ENCODE measurements around the gene ZFAND6. TPM values are rescaled to one million over a fixed set of nuclear protein-coding genes. Genes with fewer than 3 reads are reported as not detected.

The ZFAND6 gene
- polyA plus RNA-seq, 3 donors: 41.6 to 106 (median 99.6) TPM

GRCh38 chr15:80175436-80175835 is 116.0 kb downstream of the ZFAND6 start:
- H2AFZ ChIP-seq (ENCODE audit: insufficient read depth, low read depth, low read length, poor library complexity, severe bottlenecking): no peak overlapping the region
- no peaks in the 10 kb centered on the region for H3K9me3 ChIP-seq (replicated peaks in 1 of 2; ENCODE audit: control insufficient read depth in 1 of 2, insufficient read depth in 1 of 2, low read length in 2 of 2)
- H3K9ac ChIP-seq (ENCODE audit: insufficient read depth, low read length, poor library complexity, severe bottlenecking): no peak overlapping the region
- peaks cover 52 to 82% of the 10 kb centered on the region in 2 donors for H3K36me3 Mint-ChIP-seq
- over 99% methylated on average over 9 of the region's 9 CpGs for WGBS (ENCODE audit: insufficient coverage)
- peak overlapping the region in 1 of 7 donors; percentile 25 for H3K27ac Mint-ChIP-seq
- H3K4me3 ChIP-seq (replicated peaks in 1 of 3; ENCODE audit: low read depth in 2 of 3, low read length in 3 of 3): no peak overlapping the region
- no peaks in the 10 kb centered on the region for H3K9me3 Mint-ChIP-seq
- H3K4me2 ChIP-seq (replicated peaks; ENCODE audit: extremely low read depth, low read length, poor library complexity, severe bottlenecking): no peak overlapping the region
- H3K4me3 Mint-ChIP-seq: no peak overlapping the region
- no peaks in the 10 kb centered on the region for H3K27me3 ChIP-seq (ENCODE audit: control insufficient read depth in 2 of 2, insufficient read depth in 2 of 2, low read length in 2 of 2)
- intact Hi-C loops (cut with micrococcal nuclease): no loop called here
- H4K20me1 ChIP-seq (ENCODE audit: insufficient read depth, low read length): no peaks in the 10 kb centered on the region
- peaks cover 0 to 4% of the 10 kb centered on the region in 2 donors for H3K4me1 ChIP-seq (ENCODE audit: control insufficient read depth in 1 of 2, insufficient read depth in 2 of 2, low read length in 2 of 2)
- no peak for DNase-seq
- no peak overlapping the region for H3K27ac ChIP-seq (ENCODE audit: low read depth in 1 of 2, low read length in 2 of 2)
- TF ChIP-seq, protein P1, sequence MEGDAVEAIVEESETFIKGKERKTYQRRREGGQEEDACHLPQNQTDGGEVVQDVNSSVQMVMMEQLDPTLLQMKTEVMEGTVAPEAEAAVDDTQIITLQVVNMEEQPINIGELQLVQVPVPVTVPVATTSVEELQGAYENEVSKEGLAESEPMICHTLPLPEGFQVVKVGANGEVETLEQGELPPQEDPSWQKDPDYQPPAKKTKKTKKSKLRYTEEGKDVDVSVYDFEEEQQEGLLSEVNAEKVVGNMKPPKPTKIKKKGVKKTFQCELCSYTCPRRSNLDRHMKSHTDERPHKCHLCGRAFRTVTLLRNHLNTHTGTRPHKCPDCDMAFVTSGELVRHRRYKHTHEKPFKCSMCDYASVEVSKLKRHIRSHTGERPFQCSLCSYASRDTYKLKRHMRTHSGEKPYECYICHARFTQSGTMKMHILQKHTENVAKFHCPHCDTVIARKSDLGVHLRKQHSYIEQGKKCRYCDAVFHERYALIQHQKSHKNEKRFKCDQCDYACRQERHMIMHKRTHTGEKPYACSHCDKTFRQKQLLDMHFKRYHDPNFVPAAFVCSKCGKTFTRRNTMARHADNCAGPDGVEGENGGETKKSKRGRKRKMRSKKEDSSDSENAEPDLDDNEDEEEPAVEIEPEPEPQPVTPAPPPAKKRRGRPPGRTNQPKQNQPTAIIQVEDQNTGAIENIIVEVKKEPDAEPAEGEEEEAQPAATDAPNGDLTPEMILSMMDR (IDR thresholded peaks at IDR 0.05): no peak
- no peaks in the 10 kb centered on the region for H3K79me2 ChIP-seq (ENCODE audit: insufficient read depth, low read length)
- peaks cover 0 to 1% (median 0%) of the 10 kb centered on the region in 3 donors for H3K27me3 Mint-ChIP-seq (ENCODE audit: low read depth in 3 of 3)
- peaks cover 29 to 71% of the 10 kb centered on the region in 2 donors for H3K36me3 ChIP-seq (replicated peaks in 1 of 2; ENCODE audit: control insufficient read depth in 1 of 2, insufficient read depth in 2 of 2, low read length in 2 of 2)
- H3K4me1 Mint-ChIP-seq: peaks cover 5% of the 10 kb centered on the region

DNA sequence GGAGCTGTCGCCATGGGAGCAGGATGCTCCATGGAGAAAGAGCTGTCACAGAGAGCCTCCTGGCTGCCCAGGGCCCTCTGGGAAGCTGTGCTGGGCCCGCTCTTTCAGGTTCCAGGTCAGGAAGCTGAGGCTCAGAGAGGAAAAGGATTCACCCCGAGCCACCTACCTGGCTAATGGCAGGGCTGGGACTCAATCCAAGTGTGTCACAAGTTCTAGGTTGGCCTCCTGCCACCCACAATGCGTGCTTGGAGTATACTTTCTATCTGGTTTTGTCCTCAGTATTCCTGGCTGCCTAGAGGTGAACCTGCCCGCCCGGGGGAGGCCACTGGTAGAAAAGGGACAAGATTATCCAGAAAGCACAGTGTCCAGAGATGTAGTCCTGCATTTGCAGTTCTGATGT is 117.0 kb downstream of the ZFAND6 start:
- intact Hi-C loops (cut with micrococcal nuclease): no loop called here
- no peaks in the 10 kb centered on the region for H3K9me3 Mint-ChIP-seq
- Histone ChIP-seq H3K4me2 (replicated peaks; ENCODE audit: extremely low read depth, low read length, poor library complexity, severe bottlenecking) (no peak overlapping the region), H3K9me3 (replicated peaks in 1 of 2; ENCODE audit: control insufficient read depth in 1 of 2, insufficient read depth in 1 of 2, low read length in 2 of 2) (no peaks in the 10 kb centered on the region), H3K27me3 (ENCODE audit: control insufficient read depth in 2 of 2, insufficient read depth in 2 of 2, low read length in 2 of 2) (no peaks in the 10 kb centered on the region), H3K4me1 (ENCODE audit: control insufficient read depth in 1 of 2, insufficient read depth in 2 of 2, low read length in 2 of 2) (peaks cover 0 to 4% of the 10 kb centered on the region in 2 donors), H3K36me3 (replicated peaks in 1 of 2; ENCODE audit: control insufficient read depth in 1 of 2, insufficient read depth in 2 of 2, low read length in 2 of 2) (peaks cover 39 to 77% of the 10 kb centered on the region in 2 donors), H4K20me1 (ENCODE audit: insufficient read depth, low read length) (no peaks in the 10 kb centered on the region), H3K4me3 (replicated peaks in 1 of 3; ENCODE audit: low read depth in 2 of 3, low read length in 3 of 3) (no peak overlapping the region), H3K27ac (ENCODE audit: low read depth in 1 of 2, low read length in 2 of 2) (no peak overlapping the region), H2AFZ (ENCODE audit: insufficient read depth, low read depth, low read length, poor library complexity, severe bottlenecking) (no peak overlapping the region), H3K79me2 (ENCODE audit: insufficient read depth, low read length) (no peaks in the 10 kb centered on the region), H3K9ac (ENCODE audit: insufficient read depth, low read length, poor library complexity, severe bottlenecking) (no peak overlapping the region)
- 97% methylated on average over 6 of the region's 6 CpGs for WGBS (ENCODE audit: insufficient coverage)
- no peak for DNase-seq
- peaks cover 0 to 1% (median 0%) of the 10 kb centered on the region in 3 donors for H3K27me3 Mint-ChIP-seq (ENCODE audit: low read depth in 3 of 3)
- TF ChIP-seq, protein P1 (IDR thresholded peaks at IDR 0.05): no peak
- no peak overlapping the region for H3K4me3 Mint-ChIP-seq
- H3K4me1 Mint-ChIP-seq: peaks cover 5% of the 10 kb centered on the region
- H3K36me3 Mint-ChIP-seq: peaks cover 56 to 86% of the 10 kb centered on the region in 2 donors
- H3K27ac Mint-ChIP-seq: peak overlapping the region in 2 of 7 donors; percentile 66 to 74

All from CD14-positive monocyte (primary cell).